ENCODE results near the gene NSG2.

Gene NSG2

GRCh38 chr5:174154559-174154958 lies 109.1 kb downstream of the NSG2 start:
- Histone ChIP-seq H3K4me1 (ENCODE audit: low read length) (peaks cover 23% of the 10 kb centered on the region), H3K4me2 (ENCODE audit: low read depth, low read length) (no peak overlapping the region), H3K36me3 (replicated peaks; ENCODE audit: insufficient read depth, low read length) (no peaks in the 10 kb centered on the region), H3K27me3 (replicated peaks; ENCODE audit: insufficient read depth, low read length) (no peaks in the 10 kb centered on the region), H3K27ac (ENCODE audit: low read length) (no peak overlapping the region), H3K9me3 (replicated peaks; ENCODE audit: insufficient read depth, low read length) (no peaks in the 10 kb centered on the region), H3K79me2 (ENCODE audit: low read length) (no peaks in the 10 kb centered on the region), H3F3A (ENCODE audit: insufficient read depth, low read length) (peaks cover 6% of the 10 kb centered on the region; the same call in 1 of the 2 replicates), H2AFZ (ENCODE audit: low read length) (no peak overlapping the region), H4K20me1 (ENCODE audit: insufficient read depth, low read length) (no peaks in the 10 kb centered on the region), H3K4me3 (ENCODE audit: low read length) (no peak overlapping the region), H3K9me2 (replicated peaks; ENCODE audit: insufficient read depth, low read length) (no peaks in the 10 kb centered on the region), H3K9ac (ENCODE audit: low read length) (no peak overlapping the region)
- no peak for TF ChIP-seq EZH2phosphoT487 (IDR thresholded peaks at IDR 0.05; ENCODE audit: low read length)
- TF ChIP-seq CTCF (IDR thresholded peaks at IDR 0.05; ENCODE audit: low read length): no peak
- no peak for TF ChIP-seq EZH2 (optimal IDR thresholded peaks at IDR 0.05; ENCODE audit: low read depth, low read length)
- DNase-seq: no peak

GRCh38 chr5:174155281-174155680 lies 109.8 kb downstream of the NSG2 start:
- H3F3A ChIP-seq (ENCODE audit: insufficient read depth, low read length): peaks cover 6% of the 10 kb centered on the region; the same call in 1 of the 2 replicates
- DNase-seq: no peak
- H3K9me2 ChIP-seq (replicated peaks; ENCODE audit: insufficient read depth, low read length): no peaks in the 10 kb centered on the region
- no peaks in the 10 kb centered on the region for H3K36me3 ChIP-seq (replicated peaks; ENCODE audit: insufficient read depth, low read length)
- no peak overlapping the region for H2AFZ ChIP-seq (ENCODE audit: low read length)
- H4K20me1 ChIP-seq (ENCODE audit: insufficient read depth, low read length): no peaks in the 10 kb centered on the region
- peaks cover 23% of the 10 kb centered on the region for H3K4me1 ChIP-seq (ENCODE audit: low read length)
- no peak overlapping the region for H3K4me2 ChIP-seq (ENCODE audit: low read depth, low read length)
- no peak overlapping the region for H3K4me3 ChIP-seq (ENCODE audit: low read length)
- no peak overlapping the region for H3K9ac ChIP-seq (ENCODE audit: low read length)
- H3K27ac ChIP-seq (ENCODE audit: low read length): no peak overlapping the region
- no peak for TF ChIP-seq CTCF (IDR thresholded peaks at IDR 0.05; ENCODE audit: low read length)
- no peak for TF ChIP-seq EZH2 (optimal IDR thresholded peaks at IDR 0.05; ENCODE audit: low read depth, low read length)
- TF ChIP-seq EZH2phosphoT487 (IDR thresholded peaks at IDR 0.05; ENCODE audit: low read length): no peak
- H3K79me2 ChIP-seq (ENCODE audit: low read length): no peaks in the 10 kb centered on the region
- H3K9me3 ChIP-seq (replicated peaks; ENCODE audit: insufficient read depth, low read length): no peaks in the 10 kb centered on the region
- no peaks in the 10 kb centered on the region for H3K27me3 ChIP-seq (replicated peaks; ENCODE audit: insufficient read depth, low read length)

GRCh38 chr5:174155706-174156105 lies 110.2 kb downstream of the NSG2 start:
- H3K4me2 ChIP-seq (ENCODE audit: low read depth, low read length): no peak overlapping the region
- peaks cover 6% of the 10 kb centered on the region; the same call in 1 of the 2 replicates for H3F3A ChIP-seq (ENCODE audit: insufficient read depth, low read length)
- no peaks in the 10 kb centered on the region for H3K9me3 ChIP-seq (replicated peaks; ENCODE audit: insufficient read depth, low read length)
- H3K79me2 ChIP-seq (ENCODE audit: low read length): no peaks in the 10 kb centered on the region
- H3K4me1 ChIP-seq (ENCODE audit: low read length): peaks cover 20% of the 10 kb centered on the region
- H3K27me3 ChIP-seq (replicated peaks; ENCODE audit: insufficient read depth, low read length): no peaks in the 10 kb centered on the region
- H3K27ac ChIP-seq (ENCODE audit: low read length): no peak overlapping the region
- H3K9me2 ChIP-seq (replicated peaks; ENCODE audit: insufficient read depth, low read length): no peaks in the 10 kb centered on the region
- no peak overlapping the region for H3K4me3 ChIP-seq (ENCODE audit: low read length)
- no peaks in the 10 kb centered on the region for H4K20me1 ChIP-seq (ENCODE audit: insufficient read depth, low read length)
- no peak overlapping the region for H2AFZ ChIP-seq (ENCODE audit: low read length)
- no peak for TF ChIP-seq EZH2phosphoT487 (IDR thresholded peaks at IDR 0.05; ENCODE audit: low read length)
- TF ChIP-seq EZH2 (optimal IDR thresholded peaks at IDR 0.05; ENCODE audit: low read depth, low read length): no peak
- no peak for TF ChIP-seq CTCF (IDR thresholded peaks at IDR 0.05; ENCODE audit: low read length)
- H3K36me3 ChIP-seq (replicated peaks; ENCODE audit: insufficient read depth, low read length): no peaks in the 10 kb centered on the region
- DNase-seq: no peak
- no peak overlapping the region for H3K9ac ChIP-seq (ENCODE audit: low read length)

Measured in MM.1S (cell line).